PC-9 (cell line): ENCODE measurements around the gene SART3. TPM values are rescaled to one million over a fixed set of nuclear protein-coding genes. Genes with fewer than 3 reads are reported as not detected.
"Not testable (repeated sequence)": the region's sequence is repeated elsewhere in the genome, so short reads cannot be mapped to it uniquely, and the experiment has no call there.

ENCODE experiments used
- BruUV-seq: library from RNA; stranded (reverse); fragments of 400-500 nt; replicated peaks from 2 replicates; lab custom pipeline; 2021; lab: Mats Ljungman, UMichigan
- CTCF ChIA-PET: fragments of 300-600 bp; sonication (Branson Sonifier 250); formaldehyde crosslinking; loops from one replicate; lab custom pipeline; 2022; ENCODE audit warnings: antibody characterized with exemption; lab: Charles Lee
- POLR2A ChIA-PET: fragments of 300-600 bp; sonication (Branson Sonifier 250); formaldehyde crosslinking; loops from one replicate; lab custom pipeline; 2022; ENCODE audit warnings: antibody characterized with exemption; ENCODE audit not compliant: unreplicated experiment; lab: Charles Lee
- DNase-seq, 2 experiments: peaks; one replicate each; pipeline versions ENCODE4 v3.0.0 to v3.0.0-alpha.2; 2015 to 2022; ENCODE audit warnings: mixed read lengths in 1 of 2
- H2AFZ ChIP-seq: fragments of 200-600 bp; sonication (generic); 2 replicates; pipeline ENCODE4 v1.8.1; 2017; ENCODE audit warnings: antibody characterized with exemption
- H3F3A ChIP-seq: fragments of 200-600 bp; sonication (generic); 2 replicates; pipeline ENCODE4 v1.8.1; 2017; ENCODE audit warnings: antibody characterized with exemption, mild to moderate bottlenecking, low read depth; ENCODE audit not compliant: insufficient read depth
- H3K27ac ChIP-seq: fragments of 200-600 bp; sonication (generic); 2 replicates; pipeline ENCODE4 v1.6.1; 2016; ENCODE audit warnings: mixed run types
- H3K27me3 ChIP-seq: fragments of 200-600 bp; sonication (generic); 2 replicates; pipeline ENCODE4 v1.6.1; 2016; ENCODE audit warnings: low read depth, mixed run types; ENCODE audit not compliant: insufficient read depth
- H3K36me3 ChIP-seq: fragments of 200-600 bp; sonication (generic); 2 replicates; pipeline ENCODE4 v1.6.1; 2016; ENCODE audit warnings: low read depth, mixed run types
- H3K4me1 ChIP-seq: fragments of 200-600 bp; sonication (generic); replicated peaks from 2 replicates; pipeline ENCODE4 v1.6.1; 2016; ENCODE audit warnings: mixed run types; ENCODE audit not compliant: insufficient read depth
- H3K4me2 ChIP-seq: fragments of 200-600 bp; sonication (generic); 2 replicates; pipeline ENCODE4 v1.6.1; 2017; ENCODE audit warnings: mixed run types
- H3K4me3 ChIP-seq: fragments of 200-600 bp; sonication (generic); 2 replicates; pipeline ENCODE4 v1.6.1; 2016; ENCODE audit warnings: mixed run types
- H3K79me2 ChIP-seq: fragments of 200-600 bp; sonication (generic); 2 replicates; pipeline ENCODE4 v1.6.1; 2017; ENCODE audit warnings: low read depth, mixed run types
- H3K9me2 ChIP-seq: fragments of 200-600 bp; sonication (generic); 2 replicates; pipeline ENCODE4 v1.8.1; 2017; ENCODE audit warnings: mild to moderate bottlenecking; ENCODE audit not compliant: insufficient read depth
- H3K9me3 ChIP-seq: fragments of 200-600 bp; sonication (generic); 2 replicates; pipeline ENCODE4 v1.8.1; 2016; ENCODE audit warnings: low read depth; ENCODE audit not compliant: insufficient read depth
- H4K20me1 ChIP-seq: fragments of 200-600 bp; sonication (generic); 2 replicates; pipeline ENCODE4 v1.8.1; 2017; ENCODE audit not compliant: insufficient read depth
- EZH2 ChIP-seq: fragments of 200-600 bp; sonication (generic); IDR thresholded peaks from 2 replicates; pipeline ENCODE4 v1.8.0; 2017; ENCODE audit warnings: antibody characterized with exemption, low read depth
- intact Hi-C: fragments of 100-400 bp; cut with micrococcal nuclease; formaldehyde crosslinking; loops from one replicate; pipeline ENCODE4 v1.10.0; 2022; ENCODE audit not compliant: unreplicated experiment
- total RNA-seq: library from RNA; stranded (reverse); gene quantifications from 2 replicates; pipeline ENCODE4 v1.2.3, GENCODE V29; 2021
- TF ChIP-seq, protein P1 (sequence below): fragments of 200-600 bp; sonication (generic); conservative IDR thresholded peaks from 2 replicates; pipeline ENCODE4 v1.6.1; 2017; ENCODE audit warnings: mixed run types, antibody characterized with exemption, mild to moderate bottlenecking, moderate library complexity

SART3 gene
- total RNA-seq, 1 experiment from 2014 or later, result 49.3 TPM

DNA sequence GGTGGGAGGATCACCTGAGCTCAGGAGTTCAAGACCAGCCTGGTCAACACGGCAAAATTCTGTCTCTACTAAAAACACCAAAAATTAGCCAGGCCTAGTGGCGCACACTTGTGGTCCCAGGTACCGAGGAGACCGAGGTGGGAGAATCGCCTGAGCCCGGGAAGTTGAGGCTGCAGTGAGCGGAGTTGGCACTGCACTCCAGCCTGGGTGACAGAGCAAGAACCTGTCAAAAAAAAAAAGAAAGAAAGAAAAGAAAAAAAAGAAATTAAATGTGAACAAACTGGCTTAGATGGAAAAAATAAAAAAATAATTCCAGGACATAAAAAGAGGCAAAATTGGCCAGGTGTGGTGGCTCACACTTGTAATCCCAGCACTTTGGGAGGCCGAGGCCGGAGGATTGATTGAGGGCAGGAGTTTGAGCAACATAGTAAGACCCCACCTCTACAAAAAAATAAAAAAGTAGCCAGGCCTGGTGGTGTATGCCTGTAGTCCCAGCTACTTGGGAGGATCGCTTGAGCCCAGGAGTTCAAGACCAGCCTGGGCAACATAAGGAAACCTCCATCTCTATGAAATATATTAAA is 33.4 kb upstream of the SART3 start:
- TF ChIP-seq, protein P1, sequence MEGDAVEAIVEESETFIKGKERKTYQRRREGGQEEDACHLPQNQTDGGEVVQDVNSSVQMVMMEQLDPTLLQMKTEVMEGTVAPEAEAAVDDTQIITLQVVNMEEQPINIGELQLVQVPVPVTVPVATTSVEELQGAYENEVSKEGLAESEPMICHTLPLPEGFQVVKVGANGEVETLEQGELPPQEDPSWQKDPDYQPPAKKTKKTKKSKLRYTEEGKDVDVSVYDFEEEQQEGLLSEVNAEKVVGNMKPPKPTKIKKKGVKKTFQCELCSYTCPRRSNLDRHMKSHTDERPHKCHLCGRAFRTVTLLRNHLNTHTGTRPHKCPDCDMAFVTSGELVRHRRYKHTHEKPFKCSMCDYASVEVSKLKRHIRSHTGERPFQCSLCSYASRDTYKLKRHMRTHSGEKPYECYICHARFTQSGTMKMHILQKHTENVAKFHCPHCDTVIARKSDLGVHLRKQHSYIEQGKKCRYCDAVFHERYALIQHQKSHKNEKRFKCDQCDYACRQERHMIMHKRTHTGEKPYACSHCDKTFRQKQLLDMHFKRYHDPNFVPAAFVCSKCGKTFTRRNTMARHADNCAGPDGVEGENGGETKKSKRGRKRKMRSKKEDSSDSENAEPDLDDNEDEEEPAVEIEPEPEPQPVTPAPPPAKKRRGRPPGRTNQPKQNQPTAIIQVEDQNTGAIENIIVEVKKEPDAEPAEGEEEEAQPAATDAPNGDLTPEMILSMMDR, result no peak
- no peak for TF ChIP-seq EZH2

DNA sequence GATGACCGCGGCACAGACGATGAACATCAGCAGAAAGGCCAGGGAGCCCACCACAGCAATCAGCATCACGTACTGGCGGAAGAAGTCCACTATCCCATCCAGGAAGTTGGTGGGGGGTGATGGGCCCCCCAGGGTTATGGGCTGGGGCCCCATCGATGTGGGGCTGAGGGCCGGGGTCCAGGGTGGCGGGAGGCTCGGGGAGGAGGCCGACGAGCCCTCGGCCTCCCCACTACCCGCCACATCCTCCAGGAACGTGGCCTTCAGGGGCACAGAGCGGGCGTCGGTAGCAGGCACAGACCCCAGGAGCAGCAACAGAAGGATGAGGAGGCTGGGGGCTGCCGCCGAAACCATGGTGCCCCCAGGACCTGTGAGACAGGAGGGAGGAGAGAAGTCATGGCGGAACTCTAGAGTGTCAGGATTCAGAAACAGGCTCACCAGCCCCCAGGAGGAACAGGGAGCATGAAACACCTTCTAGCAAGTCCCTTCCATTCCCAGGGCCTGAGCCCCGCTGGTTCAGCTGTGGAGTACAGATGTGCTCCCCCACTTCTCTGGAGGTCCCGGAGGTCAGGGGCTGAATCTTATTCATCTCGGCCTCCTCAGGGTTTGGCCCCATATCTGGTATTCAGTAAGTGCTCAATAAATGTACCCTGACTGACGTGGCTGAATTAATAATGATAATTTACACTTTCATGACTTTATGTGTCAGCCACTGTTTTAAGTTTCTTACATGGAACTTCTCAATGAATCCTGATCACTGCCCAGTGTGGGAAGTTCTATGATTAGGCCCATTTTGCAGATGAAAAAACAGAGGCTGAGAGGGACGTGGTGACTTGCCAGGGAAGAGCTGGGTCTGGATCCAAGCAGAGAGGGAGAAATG is 31.3 kb upstream of the SART3 start:
- CTCF ChIA-PET, result no interaction called here

More for the DNA sequence above, 33.4 kb upstream of the SART3 start:
- H2AFZ ChIP-seq, result no peak overlapping the region
- no peaks in the 10 kb centered on the region for H3F3A ChIP-seq
- peaks cover 13% of the 10 kb centered on the region; the same call in 1 of the 2 replicates for H3K27me3 ChIP-seq
- intact Hi-C loops, result no loop called here
- no peak overlapping the region for H3K4me3 ChIP-seq
- POLR2A ChIA-PET, result no interaction called here
- no peaks in the 10 kb centered on the region for H3K4me1 ChIP-seq
- no peaks in the 10 kb centered on the region for H4K20me1 ChIP-seq
- H3K36me3 ChIP-seq, result no peaks in the 10 kb centered on the region
- H3K27ac ChIP-seq, result no peak overlapping the region
- no TSS peak for BruUV-seq
- no peak overlapping the region for H3K4me2 ChIP-seq
- H3K79me2 ChIP-seq, result no peaks in the 10 kb centered on the region
- CTCF ChIA-PET, result no interaction called here
- H3K9me2 ChIP-seq, result no peaks in the 10 kb centered on the region
- no peaks in the 10 kb centered on the region for H3K9me3 ChIP-seq
- DNase-seq, result no peak

GRCh38 chr12:108591267-108591980 is 30.5 kb upstream of the SART3 start:
- Histone ChIP-seq H3K4me1 (no peaks in the 10 kb centered on the region), H3K9me2 (no peaks in the 10 kb centered on the region)
- BruUV-seq, result no TSS peak

More for the DNA sequence above, 31.3 kb upstream of the SART3 start:
- no peaks in the 10 kb centered on the region for H3F3A ChIP-seq
- no peak overlapping the region for H2AFZ ChIP-seq
- no peak for TF ChIP-seq EZH2
- TF ChIP-seq, protein P1, result no peak
- H3K4me1 ChIP-seq, result no peaks in the 10 kb centered on the region
- H3K36me3 ChIP-seq, result no peaks in the 10 kb centered on the region
- H3K27me3 ChIP-seq, result peaks cover 13% of the 10 kb centered on the region; the same call in 1 of the 2 replicates
- no peak overlapping the region for H3K4me3 ChIP-seq
- no peaks in the 10 kb centered on the region for H3K9me3 ChIP-seq
- intact Hi-C loops, result no loop called here
- BruUV-seq, result no TSS peak
- H3K9me2 ChIP-seq, result no peaks in the 10 kb centered on the region
- H4K20me1 ChIP-seq, result no peaks in the 10 kb centered on the region
- POLR2A ChIA-PET, result no interaction called here
- no peaks in the 10 kb centered on the region for H3K79me2 ChIP-seq
- no peak for DNase-seq
- H3K4me2 ChIP-seq, result no peak overlapping the region
- H3K27ac ChIP-seq, result no peak overlapping the region

DNA sequence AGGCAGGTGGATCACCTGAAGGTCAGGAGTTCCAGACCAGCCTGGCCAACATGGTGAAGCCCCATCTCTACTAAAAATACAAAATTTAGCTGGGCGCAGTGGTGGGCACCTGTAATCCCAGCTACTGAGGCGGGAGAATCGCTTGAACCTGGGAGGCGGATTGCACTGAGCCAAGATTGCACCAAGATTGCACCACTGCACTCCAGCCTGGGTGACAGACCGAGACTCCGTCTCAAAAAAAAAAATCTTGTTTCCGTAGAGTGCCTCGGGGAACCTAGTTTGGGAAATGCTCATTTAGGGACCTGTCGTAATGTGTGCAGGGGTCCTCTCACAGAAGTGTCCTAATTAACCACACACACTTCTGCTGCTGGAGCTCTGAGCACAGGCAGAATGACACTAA is 29.5 kb upstream of the SART3 start:
- H3K79me2 ChIP-seq, CTCF ChIA-PET, H3K36me3 ChIP-seq, H2AFZ ChIP-seq, H3K27ac ChIP-seq, POLR2A ChIA-PET, H3K4me2 ChIP-seq, H3F3A ChIP-seq, H3K9me3 ChIP-seq, DNase-seq, H3K9me2 ChIP-seq, BruUV-seq, H3K4me1 ChIP-seq, H4K20me1 ChIP-seq, intact Hi-C loops, H3K4me3 ChIP-seq: not testable (repeated sequence)
- peaks cover 13% of the 10 kb centered on the region; the same call in 1 of the 2 replicates for H3K27me3 ChIP-seq

More at GRCh38 chr12:108591267-108591980, 30.5 kb upstream of the SART3 start:
- H3K79me2 ChIP-seq, result no peaks in the 10 kb centered on the region
- TF ChIP-seq EZH2, result no peak
- TF ChIP-seq, protein P1, result no peak
- CTCF ChIA-PET, result no interaction called here
- no peaks in the 10 kb centered on the region for H3K9me3 ChIP-seq
- DNase-seq, result no peak
- POLR2A ChIA-PET, result no interaction called here
- H2AFZ ChIP-seq, result no peak overlapping the region
- H3K27me3 ChIP-seq, result peaks cover 13% of the 10 kb centered on the region; the same call in 1 of the 2 replicates
- intact Hi-C loops, result no loop called here
- no peak overlapping the region for H3K27ac ChIP-seq
- H3K4me3 ChIP-seq, result no peak overlapping the region
- no peaks in the 10 kb centered on the region for H4K20me1 ChIP-seq
- no peaks in the 10 kb centered on the region for H3F3A ChIP-seq
- no peak overlapping the region for H3K4me2 ChIP-seq
- H3K36me3 ChIP-seq, result no peaks in the 10 kb centered on the region
